ENCODE results near the gene CAPN8.

CAPN8 gene

DNA sequence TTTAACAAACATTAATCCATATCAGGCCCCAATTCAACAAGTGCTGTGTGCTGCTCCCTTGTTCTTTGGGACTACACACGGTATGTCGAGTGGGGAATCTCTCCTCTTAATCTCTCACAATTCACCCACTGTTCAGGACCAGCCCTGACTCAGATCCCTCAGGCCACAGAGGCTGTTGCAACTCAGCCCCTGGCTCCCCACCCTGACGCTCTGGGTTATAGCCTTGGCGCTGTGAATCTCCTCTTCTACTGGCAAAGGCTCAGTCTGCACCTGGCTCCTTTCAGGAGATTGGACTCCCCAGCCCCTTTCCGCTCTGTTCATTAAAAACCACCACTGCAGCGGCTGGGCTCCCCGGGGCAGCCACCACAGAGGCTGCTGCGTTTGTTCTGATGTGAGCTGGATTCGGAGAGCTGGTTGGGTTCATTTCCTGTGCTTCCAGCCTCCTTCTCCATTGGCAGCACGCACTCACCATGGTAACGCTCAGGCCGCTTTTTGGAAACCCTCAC is 13.0 kb downstream of the CAPN8 start:
- no peak for DNase-seq

DNA sequence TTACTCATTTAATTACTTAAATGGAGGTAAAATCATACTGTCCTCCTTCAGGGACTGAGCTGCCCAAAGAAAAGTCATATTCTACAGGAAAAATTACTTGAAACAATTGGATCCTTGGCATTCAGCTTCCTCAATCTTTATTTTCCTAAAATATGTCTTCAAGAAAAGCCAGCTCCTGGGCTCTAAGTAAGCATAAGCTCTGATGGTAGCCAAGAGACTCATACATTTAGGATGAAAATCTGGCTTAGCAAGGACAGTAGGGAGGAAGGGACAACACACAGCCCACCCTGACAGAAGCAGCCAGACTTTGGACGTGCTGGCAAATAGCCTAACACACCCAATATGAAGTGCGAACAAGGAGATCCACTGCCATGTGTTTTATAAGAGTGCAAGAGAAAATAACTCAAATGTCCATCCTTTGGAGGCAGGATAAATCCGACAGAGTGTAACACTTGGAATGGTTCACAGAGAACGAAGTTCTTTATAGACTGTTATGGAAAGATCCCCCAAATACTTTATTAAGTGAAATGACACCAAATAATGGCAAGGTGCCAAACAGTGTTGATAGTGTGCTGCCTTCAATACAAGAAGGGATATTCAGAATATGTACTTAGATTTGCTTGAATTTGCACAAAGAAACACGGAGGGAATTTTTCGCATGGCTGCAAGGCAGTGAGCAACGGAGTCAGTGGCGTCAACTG is 14.1 kb downstream of the CAPN8 start:
- DNase-seq, result no peak

- DNase-seq, result no peak
Measured at GRCh38 chr1:223650465-223650864, 15.0 kb downstream of the CAPN8 start.

DNA sequence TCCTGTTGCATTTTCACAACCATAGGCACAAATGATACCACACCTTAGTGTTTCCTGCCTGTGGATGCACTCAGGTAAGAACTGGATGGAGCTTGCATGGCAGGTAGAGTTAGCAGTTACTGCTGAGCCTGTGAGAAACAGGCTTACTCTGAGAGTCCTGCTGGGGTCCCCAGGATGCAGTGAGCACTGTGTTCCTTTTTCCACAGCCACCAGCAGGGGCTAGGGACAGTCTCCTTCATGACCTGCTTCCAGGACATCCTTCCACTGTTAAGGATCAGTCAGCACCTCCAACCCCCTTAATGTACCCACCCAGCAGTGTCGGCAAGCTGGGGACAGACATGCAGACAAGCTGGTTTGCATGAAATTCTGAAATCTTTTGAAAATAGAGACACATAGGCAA is 16.3 kb downstream of the CAPN8 start:
- no peak for DNase-seq

DNA sequence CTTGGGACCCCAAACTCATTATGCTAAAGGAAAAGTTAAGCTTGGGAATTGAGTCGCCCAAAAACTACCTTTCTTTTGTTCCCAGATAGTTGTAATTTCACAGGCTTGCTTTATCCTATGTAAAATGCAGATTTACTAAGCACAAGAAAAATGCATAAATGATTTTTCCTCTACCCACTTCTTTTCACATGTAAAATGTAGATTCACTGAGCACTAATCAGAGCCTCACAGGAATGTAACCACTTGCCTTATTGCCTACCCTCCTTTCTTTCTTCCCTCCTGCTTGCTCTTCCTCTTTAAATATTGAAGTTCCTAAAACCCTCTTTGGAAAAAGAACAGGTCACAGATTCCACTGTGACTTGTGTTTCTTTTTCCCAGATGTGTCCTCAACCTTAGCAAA is 18.3 kb downstream of the CAPN8 start:
- DNase-seq, result no peak

DNA sequence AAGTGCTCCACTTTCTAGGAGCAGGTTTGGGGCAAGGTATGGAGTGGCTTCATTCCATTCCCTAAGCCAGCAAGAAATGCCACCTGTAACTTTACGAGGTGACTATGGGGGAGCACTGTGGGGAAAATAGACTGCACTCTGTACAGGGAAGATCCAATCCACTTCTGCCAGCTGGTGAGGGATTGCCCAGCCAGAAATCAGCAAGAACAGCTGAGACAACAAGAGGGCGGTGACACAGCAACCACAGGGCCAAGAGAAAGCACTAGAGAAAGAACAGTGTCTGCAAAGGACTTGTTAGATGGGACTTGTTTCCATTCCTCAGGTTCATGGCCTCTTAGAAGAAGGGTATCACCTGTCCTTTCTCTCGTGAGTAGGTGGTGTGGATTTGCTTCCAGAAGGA is 19.6 kb downstream of the CAPN8 start:
- DNase-seq, result no peak

- DNase-seq, result no peak
Measured at GRCh38 chr1:223642237-223642636, 23.3 kb downstream of the CAPN8 start.

GRCh38 chr1:223641523-223642039 is 23.9 kb downstream of the CAPN8 start:
- DNase-seq, result no peak

- no peak for DNase-seq
Measured at GRCh38 chr1:223639331-223639749, 26.2 kb downstream of the CAPN8 start.

DNA sequence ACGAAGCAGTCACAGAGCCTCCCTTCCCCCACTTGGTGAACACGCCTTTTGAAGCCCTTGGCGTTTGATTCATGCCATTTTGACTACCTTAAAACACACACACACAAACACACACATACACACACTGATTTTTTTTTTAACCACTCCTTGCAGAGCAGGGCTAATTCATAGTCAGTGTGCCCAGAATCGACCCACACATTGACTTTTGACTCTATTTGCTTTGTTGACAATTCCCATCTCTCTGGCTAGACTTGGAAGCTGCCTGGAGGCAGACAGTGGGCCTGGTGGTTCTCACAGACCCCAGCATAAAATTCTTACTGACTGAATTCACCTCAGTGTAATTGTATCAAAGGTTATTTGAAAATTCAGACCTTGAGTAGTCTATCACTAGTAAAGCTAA is 30.3 kb downstream of the CAPN8 start:
- DNase-seq, result no peak

DNA sequence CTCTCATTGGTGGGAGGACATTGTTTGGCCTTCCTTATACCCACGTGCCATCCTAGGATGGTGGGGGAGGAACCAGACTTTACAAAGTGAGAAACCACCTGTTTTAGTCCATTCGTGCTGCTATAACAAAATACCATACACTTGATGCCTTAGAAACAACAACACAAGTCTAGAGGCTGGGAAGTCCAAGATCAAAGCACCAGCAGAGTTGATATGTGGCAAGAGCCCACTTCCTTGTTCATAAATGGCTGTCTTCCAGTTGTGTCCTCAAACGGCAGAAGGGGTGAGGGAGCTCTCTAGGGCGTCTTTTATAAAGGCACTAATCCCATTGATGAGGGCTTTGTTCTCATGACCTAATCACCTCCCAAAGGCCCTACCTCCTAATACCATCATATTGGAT is 31.1 kb downstream of the CAPN8 start:
- no peak for DNase-seq

DNA sequence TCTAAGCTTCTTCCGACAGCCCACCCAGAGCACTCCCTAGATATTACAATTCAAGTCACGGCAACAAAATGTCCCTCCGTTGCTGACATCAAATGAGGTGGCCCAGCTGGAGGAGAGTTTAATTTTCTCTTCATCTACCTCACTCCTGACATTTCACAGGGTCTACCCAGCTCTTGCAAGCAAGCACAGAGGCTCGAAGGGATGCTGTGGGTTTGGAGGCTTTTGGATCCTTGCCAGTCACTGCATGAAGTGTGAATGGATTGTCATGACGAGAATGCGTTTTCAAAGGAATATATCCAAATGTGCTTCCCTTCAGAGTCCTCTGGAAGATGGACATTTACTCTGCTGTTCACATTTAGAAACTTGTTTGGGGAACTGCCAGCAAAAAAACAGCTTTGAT is 33.5 kb downstream of the CAPN8 start:
- no peak for DNase-seq

DNA sequence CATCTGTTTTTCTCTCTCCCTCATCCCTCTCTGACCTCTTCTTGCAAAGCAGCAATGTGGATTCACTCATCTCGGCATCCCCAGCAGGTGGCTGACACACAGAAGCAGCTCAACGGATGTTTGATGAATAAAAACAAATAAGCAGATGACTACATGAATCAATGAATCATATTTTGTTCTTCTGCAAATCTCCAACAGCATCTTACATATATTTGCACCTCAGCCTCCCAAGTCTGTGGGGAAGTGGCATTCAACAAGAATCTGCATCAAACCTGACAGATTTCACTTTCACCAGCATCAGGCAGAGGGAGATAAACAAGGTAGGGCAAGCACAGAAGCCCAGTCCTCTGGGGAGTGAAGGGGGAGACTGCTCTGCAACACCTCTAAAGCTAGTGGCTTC is 34.0 kb downstream of the CAPN8 start:
- DNase-seq, result no peak

DNA sequence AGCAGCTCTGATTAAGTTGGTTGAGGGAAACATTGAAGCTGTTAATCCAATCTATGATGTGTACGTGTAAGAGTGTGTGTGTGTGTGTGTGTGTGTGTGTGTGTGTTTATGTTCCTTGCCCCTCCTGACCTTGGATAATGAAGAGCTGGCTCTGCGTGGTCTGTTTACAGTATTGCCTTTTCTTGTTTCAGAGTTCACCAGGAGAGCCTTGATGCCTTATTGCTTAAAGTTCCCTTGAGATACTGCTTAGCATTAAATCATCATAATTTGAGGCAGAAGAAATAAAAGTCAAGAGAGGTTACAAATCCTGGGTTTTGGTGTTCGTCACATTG is 36.4 kb downstream of the CAPN8 start:
- DNase-seq, result no peak

DNA sequence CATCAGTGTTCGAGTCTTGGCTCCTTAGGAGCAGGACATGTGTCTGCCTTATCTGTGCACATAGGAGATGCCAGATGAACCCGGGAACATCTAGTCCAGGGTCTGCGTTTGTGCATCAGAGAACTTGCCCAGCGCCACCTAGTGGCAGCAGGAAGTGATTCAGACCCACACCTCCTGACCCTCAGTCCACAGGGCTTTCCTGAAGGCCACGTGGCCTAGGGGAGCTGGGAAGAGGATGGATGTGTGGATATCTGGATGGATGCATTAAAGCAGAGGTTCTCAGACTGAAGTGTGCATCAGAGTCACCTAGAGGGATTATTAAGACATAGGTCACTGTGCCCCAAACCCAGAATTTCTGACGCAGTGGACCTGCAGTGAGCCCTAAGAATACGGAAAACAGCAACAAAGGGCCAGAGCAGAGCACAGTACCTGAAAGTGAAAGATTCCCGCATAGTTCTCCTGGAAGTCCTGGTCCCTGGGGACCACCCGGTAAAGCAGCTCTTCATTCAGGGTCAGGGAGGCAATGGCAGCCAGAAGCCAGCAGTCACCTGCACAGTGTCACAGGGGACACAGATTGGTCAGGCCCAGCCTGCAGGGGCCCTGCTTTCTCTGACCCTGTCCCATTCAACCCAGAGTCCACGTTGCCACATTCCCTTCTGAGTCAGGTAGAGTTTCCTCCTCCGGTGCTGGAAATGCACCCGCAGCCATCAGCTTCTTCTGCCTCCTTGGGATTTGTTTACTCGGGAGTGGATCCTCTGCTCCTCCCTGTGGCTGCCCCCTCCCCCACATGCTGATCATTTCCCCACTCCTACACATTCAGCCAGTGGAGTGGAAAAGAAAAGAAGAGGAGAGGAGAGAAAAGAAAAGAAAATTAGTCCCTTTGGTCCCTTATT is 37.0 kb downstream of the CAPN8 start:
- no peak for DNase-seq

DNA sequence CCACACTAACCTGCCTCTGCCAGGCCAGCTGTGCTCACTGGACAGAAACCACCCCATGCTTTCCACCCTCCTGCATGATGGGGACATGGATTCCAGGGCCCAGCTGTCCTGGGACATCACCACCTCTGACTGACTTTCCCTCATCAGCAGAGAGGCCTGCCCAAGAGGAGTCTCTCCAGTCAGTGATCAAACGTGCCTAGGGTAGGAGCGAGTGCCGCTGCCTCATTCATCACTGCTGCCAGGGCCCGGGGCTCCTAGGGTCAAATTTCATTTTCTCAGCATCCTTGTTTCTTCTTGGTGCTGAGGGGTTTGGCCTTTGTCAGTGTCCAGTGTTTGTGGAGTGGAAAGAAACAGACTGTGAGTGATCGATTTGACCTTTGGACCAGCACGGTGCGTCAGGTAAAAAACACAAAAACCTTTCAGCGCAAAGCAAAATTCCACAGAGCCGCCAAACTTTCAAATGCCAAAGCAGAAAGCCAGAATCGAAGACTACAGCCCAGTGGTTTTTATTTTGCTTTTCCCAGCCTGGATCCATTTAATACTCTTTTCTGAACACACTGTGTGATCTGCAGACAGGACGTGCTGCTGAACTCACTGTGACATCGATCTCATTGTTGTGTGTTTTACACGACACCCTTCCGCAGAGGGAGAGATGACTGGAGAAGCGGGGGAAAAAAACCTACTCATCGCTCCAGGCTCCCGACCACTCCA is 43.2 kb downstream of the CAPN8 start:
- DNase-seq, result no peak

GRCh38 chr1:223621312-223621734 is 44.2 kb downstream of the CAPN8 start:
- DNase-seq, result peak; percentile 7

DNA sequence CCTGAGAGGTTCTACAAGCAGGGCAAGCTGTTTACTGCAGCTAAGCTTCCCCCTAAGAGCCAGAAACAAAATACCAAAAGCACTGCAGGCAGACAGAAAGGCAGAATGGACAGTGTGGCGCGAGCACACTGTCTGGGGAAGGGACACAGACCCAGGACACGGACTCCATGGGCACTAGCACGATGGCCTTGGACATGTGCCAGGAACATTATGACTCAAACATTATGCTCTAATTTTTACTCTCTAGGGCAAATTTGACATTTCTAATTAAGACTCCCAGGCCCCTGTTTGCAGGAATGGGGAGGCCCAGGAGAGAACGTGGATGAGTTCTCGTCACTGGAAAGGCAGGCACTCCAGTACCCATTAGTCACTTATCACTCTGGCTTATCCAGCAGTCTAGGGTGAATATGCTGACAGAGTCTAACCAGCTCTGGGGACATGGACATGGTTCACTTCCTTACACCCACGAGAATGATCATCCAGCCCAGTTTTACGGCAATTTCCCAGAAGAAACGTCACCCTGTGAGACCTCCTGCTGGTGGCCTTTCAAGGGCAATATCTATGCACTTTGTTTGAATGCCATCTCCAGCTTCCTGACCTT is 45.1 kb downstream of the CAPN8 start:
- DNase-seq, result no peak

DNA sequence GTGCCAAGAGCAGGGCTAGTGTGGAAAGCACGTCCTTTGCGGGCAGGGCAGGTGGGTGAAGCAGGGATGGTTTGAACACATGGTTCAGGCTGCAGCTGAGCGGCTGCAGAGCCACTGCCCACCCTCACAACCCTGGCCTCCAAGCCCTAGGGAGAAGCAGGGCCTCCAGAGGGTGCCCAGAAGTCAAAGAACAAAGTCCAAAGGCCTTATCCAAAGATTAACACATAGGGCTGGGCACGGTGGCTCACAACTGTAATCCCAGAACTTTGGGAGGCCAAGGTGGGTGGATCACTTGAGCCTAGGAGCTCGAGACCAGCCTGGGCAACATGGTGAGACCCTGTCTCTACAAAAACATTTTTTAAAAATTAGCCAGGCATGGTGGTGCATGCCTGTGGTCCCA is 46.8 kb downstream of the CAPN8 start:
- no peak for DNase-seq

GRCh38 chr1:223617323-223618070 is 48.0 kb downstream of the CAPN8 start:
- DNase-seq, result no peak

DNA sequence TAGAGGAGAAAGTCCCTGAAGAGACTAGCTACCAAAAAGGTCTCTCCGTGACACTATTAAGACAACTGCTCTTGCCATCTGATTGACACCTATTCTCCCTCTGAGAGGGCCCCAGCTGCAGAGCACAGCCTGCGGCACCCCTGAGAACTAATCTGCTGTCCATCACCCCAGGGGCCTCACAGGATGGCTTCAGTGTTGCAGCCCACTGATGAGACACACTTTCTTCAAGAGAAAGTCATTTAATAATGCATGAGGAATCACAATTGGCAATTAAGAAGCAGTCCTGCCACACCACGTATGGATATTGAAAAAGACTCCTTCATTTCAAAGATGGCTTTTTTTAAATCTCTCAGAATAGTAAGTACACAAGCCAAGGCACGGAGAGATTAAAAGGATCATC is 48.9 kb downstream of the CAPN8 start:
- DNase-seq, result no peak

DNA sequence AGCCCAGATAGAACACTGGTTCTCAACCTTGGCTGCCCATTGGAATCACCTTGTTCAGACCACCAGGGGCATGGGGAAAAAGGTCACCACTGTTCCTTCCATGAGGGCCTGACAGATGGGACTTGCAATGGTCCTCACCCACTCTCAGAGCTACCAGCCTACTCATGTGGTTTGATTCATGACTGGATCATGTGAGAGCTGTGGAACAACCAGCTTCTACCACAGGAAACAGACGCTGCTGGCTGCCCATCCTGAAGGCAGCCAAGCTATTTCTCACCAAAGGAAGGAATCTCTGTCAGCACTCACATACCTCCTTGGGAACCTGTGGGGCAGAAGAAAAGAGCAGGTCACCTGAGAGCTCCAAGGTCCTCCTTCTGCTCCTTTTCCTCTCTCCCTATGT is 53.6 kb downstream of the CAPN8 start:
- no peak for DNase-seq

All from CD4-positive, alpha-beta T cell treated with Interferon gamma for 1 hour (primary cell).